Measurements from ENCODE around the gene ADI1.

ADI1 gene

GRCh38 chr2:3545788-3546478 is 26.6 kb upstream of the ADI1 start:
- Histone ChIP-seq H3K27ac (no peak overlapping the region), H3K4me3 (no peak overlapping the region), H3K9ac (no peak overlapping the region), H3K36me3 (peaks cover 98 to 100% (median 99%) of the 10 kb centered on the region in 11 experiments), H3K9me3 (replicated peaks in 1 of 11) (no peaks in the 10 kb centered on the region), H3K4me1 (no peaks in the 10 kb centered on the region), H3K4me2 (no peak overlapping the region), H4K20me1 (peaks cover 0 to 52% (median 32%) of the 10 kb centered on the region in 11 experiments; a peak in 16 of 22 replicates), H3K27me3 (no peaks in the 10 kb centered on the region)
- TF ChIP-seq Cebpa-rat (IDR thresholded peaks at IDR 0.05), result no peak

- H3K27ac ChIP-seq, result no peak overlapping the region
- H4K20me1 ChIP-seq, result peaks cover 0 to 47% (median 31%) of the 10 kb centered on the region in 11 experiments; a peak in 16 of 22 replicates
- peaks cover 78 to 96% (median 90%) of the 10 kb centered on the region in 11 experiments for H3K36me3 ChIP-seq
- H3K4me1 ChIP-seq, result no peaks in the 10 kb centered on the region
- H3K9me3 ChIP-seq (replicated peaks in 1 of 11), result no peaks in the 10 kb centered on the region
- H3K27me3 ChIP-seq, result no peaks in the 10 kb centered on the region
- TF ChIP-seq Cebpa-rat (IDR thresholded peaks at IDR 0.05), result no peak
- H3K9ac ChIP-seq, result no peak overlapping the region
- no peak overlapping the region for H3K4me3 ChIP-seq
- H3K4me2 ChIP-seq, result no peak overlapping the region
These were observed 23.8 kb upstream of the ADI1 start for GRCh38 chr2:3543023-3543683.

- H3K36me3 ChIP-seq, result peaks cover 67 to 85% (median 79%) of the 10 kb centered on the region in 11 experiments
- no peaks in the 10 kb centered on the region for H3K9me3 ChIP-seq (replicated peaks in 1 of 11)
These were observed 22.8 kb upstream of the ADI1 start for GRCh38 chr2:3542107-3542506.

GRCh38 chr2:3539836-3540235 is 20.5 kb upstream of the ADI1 start:
- H3K27me3 ChIP-seq, result no peaks in the 10 kb centered on the region
- H4K20me1 ChIP-seq, result peaks cover 0 to 42% (median 29%) of the 10 kb centered on the region in 11 experiments; a peak in 15 of 22 replicates
- peaks cover 45 to 63% (median 58%) of the 10 kb centered on the region in 11 experiments for H3K36me3 ChIP-seq
- TF ChIP-seq Cebpa-rat (IDR thresholded peaks at IDR 0.05), result no peak
- H3K27ac ChIP-seq, result no peak overlapping the region
- H3K4me3 ChIP-seq, result no peak overlapping the region
- H3K4me2 ChIP-seq, result no peak overlapping the region
- H3K9me3 ChIP-seq (replicated peaks in 1 of 11), result peaks cover 0 to under 1% (median 0%) of the 10 kb centered on the region in 11 experiments; a peak in 4 of 22 replicates
- H3K9ac ChIP-seq, result no peak overlapping the region
- H3K4me1 ChIP-seq, result peaks cover 0 to 20% (median 9%) of the 10 kb centered on the region in 10 experiments; a peak in 14 of 20 replicates

More at GRCh38 chr2:3542107-3542506, 22.8 kb upstream of the ADI1 start:
- H3K4me2 ChIP-seq, result no peak overlapping the region
- peaks cover 0 to 2% (median 0%) of the 10 kb centered on the region in 10 experiments; a peak in 5 of 20 replicates for H3K4me1 ChIP-seq
- no peak overlapping the region for H3K27ac ChIP-seq
- 0 out of 22 replicates have a peak overlapping the region, but pooled peaks of 1 of the 11 experiments have one; percentile 28 for H3K9ac ChIP-seq
- peaks cover 0 to 47% (median 31%) of the 10 kb centered on the region in 11 experiments; a peak in 16 of 22 replicates for H4K20me1 ChIP-seq
- no peak overlapping the region for H3K4me3 ChIP-seq
- no peaks in the 10 kb centered on the region for H3K27me3 ChIP-seq
- TF ChIP-seq Cebpa-rat (IDR thresholded peaks at IDR 0.05), result no peak

- Histone ChIP-seq H3K4me1 (peaks cover 0 to 20% (median 9%) of the 10 kb centered on the region in 10 experiments; a peak in 14 of 20 replicates), H3K27ac (peak overlapping the region; percentile 49 to 85 (median 74); a peak in 21 of 22 replicates), H3K4me3 (peak overlapping the region; percentile 38 to 71 (median 59)), H3K9me3 (replicated peaks in 1 of 11) (peaks cover 7 to 17% (median 13%) of the 10 kb centered on the region in 11 experiments; a peak in 20 of 22 replicates), H3K4me2 (peak overlapping the region; percentile 67 to 86 (median 75)), H3K27me3 (no peaks in the 10 kb centered on the region), H3K36me3 (peaks cover 34 to 62% (median 43%) of the 10 kb centered on the region in 11 experiments), H4K20me1 (peaks cover 0 to 17% (median 5%) of the 10 kb centered on the region in 11 experiments; a peak in 10 of 22 replicates), H3K9ac (peak overlapping the region; percentile 61 to 81 (median 76))
- TF ChIP-seq Cebpa-rat (IDR thresholded peaks at IDR 0.05), result no peak
These were observed 17.6 kb upstream of the ADI1 start for GRCh38 chr2:3536682-3537632.

GRCh38 chr2:3535794-3536681 is 16.7 kb upstream of the ADI1 start:
- peaks cover 0 to 20% (median 9%) of the 10 kb centered on the region in 10 experiments; a peak in 14 of 20 replicates for H3K4me1 ChIP-seq
- peak overlapping the region; percentile 61 to 81 (median 76) for H3K9ac ChIP-seq
- TF ChIP-seq Cebpa-rat (IDR thresholded peaks at IDR 0.05), result no peak
- peaks cover 0 to 8% (median 0%) of the 10 kb centered on the region in 11 experiments; a peak in 2 of 22 replicates for H4K20me1 ChIP-seq
- no peaks in the 10 kb centered on the region for H3K27me3 ChIP-seq
- peaks cover 7 to 17% (median 13%) of the 10 kb centered on the region in 11 experiments; a peak in 20 of 22 replicates for H3K9me3 ChIP-seq (replicated peaks in 1 of 11)
- peaks cover 25 to 55% (median 34%) of the 10 kb centered on the region in 11 experiments; a peak in 21 of 22 replicates for H3K36me3 ChIP-seq
- H3K27ac ChIP-seq, result peak overlapping the region; percentile 49 to 85 (median 74); a peak in 21 of 22 replicates
- peak overlapping the region; percentile 38 to 71 (median 59) for H3K4me3 ChIP-seq
- H3K4me2 ChIP-seq, result peak overlapping the region; percentile 67 to 86 (median 75)

- H3K9me3 ChIP-seq (replicated peaks in 1 of 11), result peaks cover 7 to 17% (median 13%) of the 10 kb centered on the region in 11 experiments; a peak in 20 of 22 replicates
- no peak for TF ChIP-seq Cebpa-rat (IDR thresholded peaks at IDR 0.05)
- peak overlapping the region; percentile 67 to 86 (median 75); a peak in 20 of 22 replicates for H3K4me2 ChIP-seq
- 0 out of 22 replicates have a peak, but pooled peaks cover 0 to 2% (median 0%) of the 10 kb centered on the region in 11 experiments for H4K20me1 ChIP-seq
- H3K4me3 ChIP-seq, result peak overlapping the region in 3 of 10 experiments; percentile 59 to 62 (median 60); a peak in 3 of 20 replicates
- H3K9ac ChIP-seq, result peak overlapping the region; percentile 61 to 81 (median 76); a peak in 15 of 22 replicates
- peaks cover 21 to 49% (median 28%) of the 10 kb centered on the region in 11 experiments; a peak in 21 of 22 replicates for H3K36me3 ChIP-seq
- peaks cover 0 to 20% (median 9%) of the 10 kb centered on the region in 10 experiments; a peak in 14 of 20 replicates for H3K4me1 ChIP-seq
- no peaks in the 10 kb centered on the region for H3K27me3 ChIP-seq
- H3K27ac ChIP-seq, result peak overlapping the region in 7 of 11 experiments; percentile 72 to 85 (median 79); a peak in 10 of 22 replicates
These were observed 16.1 kb upstream of the ADI1 start for GRCh38 chr2:3535467-3535793.

All from BLaER1 treated with 17β-estradiol and CSF1 and Interleukin-3, amounts not matched to agents 10 nM and 100 nM (cell line).